IMR-90 (cell line): Measurements from ENCODE around the gene REXO1. TPM values are rescaled to one million over a fixed set of nuclear protein-coding genes. Genes with fewer than 3 reads are reported as not detected.

Experiments
- ATAC-seq: fragments of 200-7000 bp; cut with Tn5 transposase; 2 replicates; pipeline ENCODE4 v1.9.1; 2020; ENCODE audit warnings: low read depth, mild to moderate bottlenecking, moderate library complexity
- BruUV-seq: library from RNA; stranded (reverse); fragments of 400-500 nt; replicated peaks from 2 replicates; lab custom pipeline; 2021; lab: Mats Ljungman, UMichigan
- CTCF ChIA-PET: fragments of 300-600 bp; formaldehyde crosslinking; extraction: SDS; loops from one replicate; lab custom pipeline; 2021; ENCODE audit warnings: antibody characterized with exemption; lab: Yijun Ruan, JAX
- POLR2A ChIA-PET: fragments of 300-600 bp; sonication (Branson Sonifier 250); formaldehyde crosslinking; loops from one replicate; lab custom pipeline; 2022; ENCODE audit warnings: antibody characterized with exemption; ENCODE audit not compliant: unreplicated experiment; lab: Charles Lee
- DNase-seq: peaks from one replicate; pipeline ENCODE4 v3.0.0; 2013
- H2AFZ ChIP-seq: replicated peaks from 2 replicates; pipeline ENCODE3; 2013; ENCODE audit warnings: low read length, mild to moderate bottlenecking; ENCODE audit not compliant: poor library complexity
- H2AK5ac ChIP-seq: 2 replicates; pipeline ENCODE4 v1.6.1; 2013; ENCODE audit warnings: low read depth, low read length, inconsistent platforms
- H2AK9ac ChIP-seq: replicated peaks from 2 replicates; pipeline ENCODE3; 2013; ENCODE audit warnings: mild to moderate bottlenecking, low read depth, low read length, moderate library complexity; ENCODE audit not compliant: poor library complexity
- H2BK120ac ChIP-seq: 2 replicates; pipeline ENCODE4 v1.6.1; 2013; ENCODE audit warnings: low read depth, low read length, inconsistent platforms
- H2BK15ac ChIP-seq: 3 replicates; pipeline ENCODE4 v1.6.1; 2013; ENCODE audit warnings: low read depth, low read length, inconsistent platforms
- H2BK20ac ChIP-seq: 2 replicates; pipeline ENCODE4 v1.6.1; 2013; ENCODE audit warnings: low read depth, mild to moderate bottlenecking, inconsistent platforms, low read length, moderate library complexity
- H2BK5ac ChIP-seq: 2 replicates; pipeline ENCODE4 v1.6.1; 2013; ENCODE audit warnings: mild to moderate bottlenecking, low read depth, low read length, inconsistent platforms; ENCODE audit not compliant: poor library complexity, severe bottlenecking
- H3K14ac ChIP-seq: replicated peaks from 2 replicates; pipeline ENCODE4 v1.6.1; 2013; ENCODE audit warnings: low read depth, low read length, inconsistent platforms
- H3K18ac ChIP-seq: 2 replicates; pipeline ENCODE4 v1.6.1; 2013; ENCODE audit warnings: low read depth, low read length, control low read depth
- H3K23ac ChIP-seq: 2 replicates; pipeline ENCODE4 v1.6.1; 2013; ENCODE audit warnings: low read depth, low read length, inconsistent platforms
- H3K27ac ChIP-seq: 2 replicates; pipeline ENCODE4 v1.5.1; 2013; ENCODE audit warnings: mild to moderate bottlenecking, control low read depth, low read length; ENCODE audit not compliant: insufficient read depth
- H3K27me3 ChIP-seq: 2 replicates; pipeline ENCODE4 v1.6.1; 2013; ENCODE audit warnings: low read length; ENCODE audit not compliant: control insufficient read depth, insufficient read depth
- H3K36me3 ChIP-seq: 2 replicates; pipeline ENCODE4 v1.6.1; 2013; ENCODE audit warnings: low read length, mixed read lengths; ENCODE audit not compliant: control insufficient read depth, insufficient read depth
- H3K4ac ChIP-seq: 2 replicates; pipeline ENCODE4 v1.6.1; 2013; ENCODE audit warnings: low read depth, low read length, inconsistent platforms
- H3K4me1 ChIP-seq: 2 replicates; pipeline ENCODE4 v1.6.1; 2013; ENCODE audit warnings: low read length, mixed read lengths; ENCODE audit not compliant: control insufficient read depth, insufficient read depth
- H3K4me2 ChIP-seq: 2 replicates; pipeline ENCODE4 v1.6.1; 2013; ENCODE audit warnings: low read depth, mild to moderate bottlenecking, control low read depth, low read length, moderate library complexity
- H3K4me3 ChIP-seq: 2 replicates; pipeline ENCODE4 v1.5.1; 2013; ENCODE audit warnings: low read depth, mild to moderate bottlenecking, control low read depth, low read length, moderate library complexity; ENCODE audit not compliant: insufficient read depth
- H3K56ac ChIP-seq: 2 replicates; pipeline ENCODE4 v1.6.1; 2013; ENCODE audit warnings: low read length, inconsistent platforms; ENCODE audit not compliant: insufficient read depth; ENCODE audit errors: extremely low read depth
- H3K79me1 ChIP-seq, 2 experiments: 2 replicates each; pipeline ENCODE4 v1.6.1; 2013; ENCODE audit warnings: low read length in 2 of 2, inconsistent platforms in 1 of 2, low read depth in 1 of 2
- H3K9ac ChIP-seq: 2 replicates; pipeline ENCODE4 v1.6.1; 2013; ENCODE audit warnings: low read depth, low read length, control low read depth
- H3K9me1 ChIP-seq: 2 replicates; pipeline ENCODE4 v1.6.1; 2013; ENCODE audit warnings: low read length, inconsistent platforms; ENCODE audit not compliant: insufficient read depth
- H3K9me3 ChIP-seq: 2 replicates; pipeline ENCODE4 v1.6.1; 2013; ENCODE audit warnings: low read length; ENCODE audit not compliant: control insufficient read depth, insufficient read depth
- H4K20me1 ChIP-seq: 2 replicates; pipeline ENCODE4 v1.6.1; 2013; ENCODE audit warnings: low read length, inconsistent platforms; ENCODE audit not compliant: insufficient read depth
- H4K5ac ChIP-seq: 2 replicates; pipeline ENCODE4 v1.6.1; 2013; ENCODE audit warnings: mild to moderate bottlenecking, low read depth, low read length, control low read depth
- H4K8ac ChIP-seq, 2 experiments: 2 replicates each; pipeline ENCODE4 v1.6.1; 2013; ENCODE audit warnings: low read depth in 2 of 2, low read length in 2 of 2, control low read depth in 1 of 2, inconsistent platforms in 1 of 2
- H4K91ac ChIP-seq: 2 replicates; pipeline ENCODE4 v1.6.1; 2013; ENCODE audit warnings: low read depth, low read length, inconsistent platforms; ENCODE audit not compliant: insufficient read depth
- BHLHE40 ChIP-seq: fragments of 150-350 bp; IDR thresholded peaks from 2 replicates; pipeline ENCODE4 v1.6.1; 2016; ENCODE audit warnings: mild to moderate bottlenecking, low read depth, low read length
- CEBPB ChIP-seq: IDR thresholded peaks from 2 replicates; pipeline ENCODE4 v1.6.1; 2012; ENCODE audit warnings: low read depth, low read length, improper control_type of control experiment
- CTCF ChIP-seq: conservative IDR thresholded peaks from 2 replicates; pipeline ENCODE4 v1.5.1; 2012; ENCODE audit warnings: mild to moderate bottlenecking, low read depth, low read length, improper control_type of control experiment
- ELK1 ChIP-seq: fragments of 150-350 bp; IDR thresholded peaks from 2 replicates; pipeline ENCODE4 v1.6.1; 2016; ENCODE audit warnings: low read depth, mild to moderate bottlenecking, low read length, moderate library complexity, borderline replicate concordance
- FOS ChIP-seq: fragments of 150-350 bp; IDR thresholded peaks from 2 replicates; pipeline ENCODE4 v1.6.1; 2016; ENCODE audit warnings: low read depth, low read length
- MAFK ChIP-seq: IDR thresholded peaks from 2 replicates; pipeline ENCODE4 v1.6.1; 2012; ENCODE audit warnings: low read depth, low read length, improper control_type of control experiment
- MAZ ChIP-seq: IDR thresholded peaks from 2 replicates; pipeline ENCODE4 v1.6.1; 2012; ENCODE audit warnings: low read depth, mild to moderate bottlenecking, low read length, improper control_type of control experiment, moderate library complexity, borderline replicate concordance
- MXI1 ChIP-seq: IDR thresholded peaks from 2 replicates; pipeline ENCODE4 v1.6.1; 2012; ENCODE audit warnings: low read depth, mild to moderate bottlenecking, low read length, moderate library complexity, borderline replicate concordance
- NFE2L2 ChIP-seq: fragments of 150-350 bp; IDR thresholded peaks from 2 replicates; pipeline ENCODE4 v1.6.1; 2016; ENCODE audit warnings: low read depth, mild to moderate bottlenecking, low read length
- POLR2A ChIP-seq: IDR thresholded peaks from 2 replicates; pipeline ENCODE4 v1.6.1; 2012; ENCODE audit warnings: mild to moderate bottlenecking, low read depth, low read length
- RCOR1 ChIP-seq: IDR thresholded peaks from 2 replicates; pipeline ENCODE4 v1.6.1; 2012; ENCODE audit warnings: mild to moderate bottlenecking, low read length, improper control_type of control experiment; ENCODE audit not compliant: insufficient replicate concordance
- RFX5 ChIP-seq: IDR thresholded peaks from 2 replicates; pipeline ENCODE4 v1.8.0; 2012; ENCODE audit warnings: low read depth, mild to moderate bottlenecking, low read length, moderate library complexity
- SMC3 ChIP-seq: fragments of 150-350 bp; IDR thresholded peaks from 2 replicates; pipeline ENCODE4 v1.6.1; 2016; ENCODE audit warnings: low read depth, mild to moderate bottlenecking, antibody characterized with exemption, low read length, moderate library complexity
- USF2 ChIP-seq: fragments of 150-350 bp; IDR thresholded peaks from 2 replicates; pipeline ENCODE4 v1.6.1; 2017; ENCODE audit warnings: mild to moderate bottlenecking, antibody characterized with exemption, low read length, low read depth
- WGBS, 2 experiments: methylation state at CpG; one replicate each; pipeline versions ENCODE4 v1.1.5 to v1.1.7; 2013; ENCODE audit warnings: missing lambda C conversion rate in 2 of 2; ENCODE audit not compliant: insufficient read length in 1 of 2; ENCODE audit errors: extremely low coverage in 2 of 2; 5-methylcytosine and 5-hydroxymethylcytosine counted together
- dilution Hi-C: fragments of 300-500 bp; cut with HindIII; formaldehyde crosslinking; loops from one replicate; pipeline ENCODE4 v1.14.3; 2018; ENCODE audit warnings: low sequenced_read_pairs; ENCODE audit not compliant: unreplicated experiment
- in situ Hi-C: fragments of 300-500 bp; cut with MboI; formaldehyde crosslinking; loops from 3 replicates; pipeline ENCODE4 v1.14.3; 2019; ENCODE audit warnings: low sequenced_read_pairs, inconsistent platforms, mixed read lengths
- intact Hi-C: fragments of 100-400 bp; cut with micrococcal nuclease; formaldehyde crosslinking; loops from 2 replicates; pipeline ENCODE4 v1.10.0; 2022
- polyA plus RNA-seq, 3 experiments: library from polyadenylated mRNA; depleted of rRNA; stranded (reverse); fragments of >200 nt; gene quantifications; 2 replicates each; pipeline ENCODE4 v1.2.3, GENCODE V29; 2012; ENCODE audit warnings: low replicate concordance in 1 of 3
- total RNA-seq: library from RNA; depleted of rRNA; stranded (reverse); fragments of >200 nt; gene quantifications from 2 replicates; pipeline ENCODE4 v1.2.3, GENCODE V29; 2012

The REXO1 gene
- total and polyA plus RNA-seq, 2 of the 4 experiments (the other 2 are of a cell fraction) = 1.4 to 63.7 TPM

GRCh38 chr19:1893791-1894190 lies 45.5 kb upstream of the REXO1 start:
- TF ChIP-seq FOS (no peak), NFE2L2 (no peak), ELK1 (no peak), CTCF (no peak), SMC3 (no peak), MAZ (no peak), CEBPB (no peak), MAFK (no peak), BHLHE40 (no peak), RFX5 (no peak), RCOR1 (no peak), POLR2A (no peak), USF2 (no peak), MXI1 (no peak)
- Histone ChIP-seq H3K56ac (no peak overlapping the region), H3K27me3 (no peaks in the 10 kb centered on the region), H3K23ac (no peak overlapping the region), H3K4ac (no peak overlapping the region), H2BK120ac (no peak overlapping the region), H3K4me3 (no peak overlapping the region), H3K9me1 (no peaks in the 10 kb centered on the region), H3K79me1 (no peaks in the 10 kb centered on the region), H3K9me3 (no peaks in the 10 kb centered on the region), H2AK9ac (no peak overlapping the region), H2AK5ac (no peak overlapping the region), H4K8ac (no peak overlapping the region), H4K20me1 (no peaks in the 10 kb centered on the region), H3K4me1 (peaks cover 5% of the 10 kb centered on the region), H3K18ac (no peak overlapping the region), H3K27ac (no peak overlapping the region), H4K91ac (no peak overlapping the region), H2BK15ac (no peak overlapping the region), H2BK5ac (no peak overlapping the region), H4K5ac (no peak overlapping the region), H3K9ac (no peak overlapping the region), H3K4me2 (no peak overlapping the region), H2BK20ac (no peak overlapping the region), H3K14ac (no peak overlapping the region), H2AFZ (peak overlapping the region; percentile 49), H3K36me3 (no peaks in the 10 kb centered on the region)
- dilution Hi-C loops = no loop called here
- WGBS, 2 experiments = 84% methylated on average over 11 of the region's 17 CpGs; no CpG with 5 or more reads in 1 of the 2 experiments
- in situ Hi-C loops = no loop called here
- intact Hi-C loops = no loop called here
- no TSS peak for BruUV-seq
- no peak for DNase-seq
- ATAC-seq = no peak
- ChIA-PET POLR2A (no interaction called here), CTCF (no interaction called here)
